ENCODE data around the gene BCAR1. TPM values are rescaled to one million over a fixed set of nuclear protein-coding genes. Genes with fewer than 3 reads are reported as not detected.
A peak's percentile ranks its signal among the peaks of the same experiment; 100 is the strongest.

Gene BCAR1
- total and polyA plus RNA-seq, 10 of the 15 experiments (the other 5 are each of a cell fraction or from before 2014, with no cell fraction given) = 0.13 to 14.1 (median 2.8) TPM; not detected in 1

- TF ChIP-seq SPI1 (IDR thresholded peaks at IDR 0.05; ENCODE audit: borderline replicate concordance, insufficient read depth, low read depth, low read length) (peak; percentile 43; the same call in 1 of the 2 replicates), BHLHE40 (IDR thresholded peaks at IDR 0.05; ENCODE audit: borderline replicate concordance in 1 of 2, low read depth in 2 of 2, low read length in 1 of 2) (no peak)
Measured at GRCh38 chr16:75181630-75182029, 69.8 kb downstream of the BCAR1 start (continued).

DNA sequence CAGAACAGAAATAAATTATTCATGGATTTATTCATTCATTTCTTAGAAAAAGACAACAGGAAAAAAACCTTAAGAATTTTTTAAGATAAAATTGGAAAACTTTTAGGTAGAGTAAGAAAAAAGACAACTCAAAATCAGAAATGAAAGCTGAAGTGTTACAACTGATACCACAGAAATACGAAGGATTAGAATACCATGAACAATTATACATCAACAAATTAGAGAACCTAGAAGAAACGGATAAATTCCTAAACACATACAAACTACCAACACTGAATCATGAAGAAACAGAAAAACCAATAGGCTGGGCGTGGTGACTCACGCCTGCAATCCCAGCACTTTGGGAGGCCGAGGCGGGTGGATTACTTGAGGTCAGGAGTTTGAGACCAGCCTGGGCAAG lies 72.2 kb downstream of the BCAR1 start:
- peaks cover 17% of the 10 kb centered on the region; the same call in 2 of the 3 replicates for H3K9me3 ChIP-seq (replicated peaks; ENCODE audit: control insufficient read depth, insufficient read depth, low read length)
- ChIA-PET CTCF (interaction anchor here (1.2 kb wide), 1 partner anchor 20 kb away, joined by 3 read pairs; no protein-coding TSS in a partner anchor), RAD21 (ENCODE audit: unreplicated experiment) (no interaction called here), SMC1A (ENCODE audit: uncharacterized antibody, unreplicated experiment) (no interaction called here), POLR2A (no interaction called here)
- FAIRE-seq (no peak), DNase-seq (ENCODE audit: low read depth, low spot score) (no peak), ATAC-seq (peak; percentile 85)
- H3K4me3 ChIP-seq = peak overlapping the region; percentile 29; the same call in 1 of the 2 replicates
- no peak overlapping the region for H3K9ac ChIP-seq (ENCODE audit: control insufficient read depth, insufficient read depth, low read length)
- no peaks in the 10 kb centered on the region for H3K27me3 ChIP-seq (replicated peaks in 1 of 2; ENCODE audit: control insufficient read depth in 2 of 2, insufficient read depth in 2 of 2, low read length in 1 of 2)
- no peaks in the 10 kb centered on the region for H3K79me2 ChIP-seq (ENCODE audit: control insufficient read depth, insufficient read depth, low read length)
- H3K4me2 ChIP-seq (ENCODE audit: control insufficient read depth, insufficient read depth) = peak overlapping the region; percentile 24; the same call in 1 of the 2 replicates
- in situ Hi-C loops (cut with MboI) = no loop called here
- BruUV-seq (replicated peaks) = no TSS peak
- H3K36me3 ChIP-seq (ENCODE audit: control insufficient read depth in 2 of 2, insufficient read depth in 2 of 2, low read length in 1 of 2) = no peaks in the 10 kb centered on the region
- no peaks in the 10 kb centered on the region for H4K20me1 ChIP-seq (ENCODE audit: control insufficient read depth, insufficient read depth)
- H3K27ac ChIP-seq (ENCODE audit: control insufficient read depth, insufficient read depth) = no peak overlapping the region
- 45% methylated on average over 6 of the region's 6 CpGs for WGBS (ENCODE audit: insufficient coverage, insufficient replicate concordance, low lambda C conversion rate, missing lambda C conversion rate)
- H2AFZ ChIP-seq (ENCODE audit: control insufficient read depth, low read depth, low read length) = no peak overlapping the region; the same call in 1 of the 2 replicates
- intact Hi-C loops (cut with micrococcal nuclease; ENCODE audit: unreplicated experiment) = no loop called here
- H3K4me1 ChIP-seq (ENCODE audit: control insufficient read depth, insufficient read depth, low read length) = no peaks in the 10 kb centered on the region; the same call in 1 of the 2 replicates
- TF ChIP-seq RAD21 (IDR thresholded peaks at IDR 0.05; ENCODE audit: insufficient read depth, low read depth, low read length) = no peak
- 0 out of 2 replicates have a peak, but pooled peaks have one; percentile 23 for TF ChIP-seq RELB (IDR thresholded peaks at IDR 0.05; ENCODE audit: low read depth)
- peak; percentile 29; the same call in 1 of the 2 replicates for TF ChIP-seq NFIC (IDR thresholded peaks at IDR 0.05; ENCODE audit: low read depth, low read length)
- no peak for TF ChIP-seq TCF7 (IDR thresholded peaks at IDR 0.05; ENCODE audit: borderline replicate concordance)
- no peak for TF ChIP-seq NKRF (conservative IDR thresholded peaks at IDR 0.05)
- 0 out of 2 replicates have a peak, but pooled peaks have one; percentile 49 for TF ChIP-seq DPF2 (IDR thresholded peaks at IDR 0.05)
- peak; percentile 74 for TF ChIP-seq MTA2 (IDR thresholded peaks at IDR 0.05; ENCODE audit: low read depth)
- TF ChIP-seq POLR2AphosphoS2 (IDR thresholded peaks at IDR 0.05; ENCODE audit: low read depth, low read length) = no peak
- TF ChIP-seq SREBF2 (IDR thresholded peaks at IDR 0.05; ENCODE audit: low read length) = no peak
- no peak for TF ChIP-seq ZNF384 (IDR thresholded peaks at IDR 0.05; ENCODE audit: borderline replicate concordance, low read depth, low read length)
- peak; percentile 62 for TF ChIP-seq JUNB (IDR thresholded peaks at IDR 0.05)
- no peak for TF ChIP-seq TCF3 (IDR thresholded peaks at IDR 0.05; ENCODE audit: borderline replicate concordance, insufficient read depth, low read depth, low read length)
- 0 out of 2 replicates have a peak, but pooled peaks have one; percentile 25 for TF ChIP-seq IKZF1 (conservative IDR thresholded peaks at IDR 0.05)
- TF ChIP-seq, protein P1, sequence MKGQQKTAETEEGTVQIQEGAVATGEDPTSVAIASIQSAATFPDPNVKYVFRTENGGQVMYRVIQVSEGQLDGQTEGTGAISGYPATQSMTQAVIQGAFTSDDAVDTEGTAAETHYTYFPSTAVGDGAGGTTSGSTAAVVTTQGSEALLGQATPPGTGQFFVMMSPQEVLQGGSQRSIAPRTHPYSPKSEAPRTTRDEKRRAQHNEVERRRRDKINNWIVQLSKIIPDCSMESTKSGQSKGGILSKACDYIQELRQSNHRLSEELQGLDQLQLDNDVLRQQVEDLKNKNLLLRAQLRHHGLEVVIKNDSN (IDR thresholded peaks at IDR 0.05; ENCODE audit: borderline replicate concordance, extremely low read length, insufficient read depth, low read depth, low read length) = no peak
- TF ChIP-seq POLR2A (IDR thresholded peaks at IDR 0.05; ENCODE audit: low read depth, low read length) = no peak
- no peak for TF ChIP-seq CHD4 (IDR thresholded peaks at IDR 0.05)
- TF ChIP-seq MYB (IDR thresholded peaks at IDR 0.05; ENCODE audit: borderline replicate concordance, low read depth, low read length) = no peak
